Breast epithelium (tissue), 3 donors: Measurements from ENCODE around the gene FXYD4.

Source experiments
- CTCF ChIP-seq, 3 donors: fragments of 450-650 bp; IDR thresholded peaks; one replicate each; pipeline ENCODE4 v1.5.1; 2016 to 2017; ENCODE audit warnings: antibody characterized with exemption in 3 of 3, mild to moderate bottlenecking in 3 of 3, moderate library complexity in 3 of 3
- POLR2AphosphoS5 ChIP-seq, 3 donors: sonication (generic); formaldehyde crosslinking; IDR thresholded peaks; one replicate each; pipeline ENCODE4 v1.6.1; 2017; ENCODE audit warnings: antibody characterized with exemption in 3 of 3

- no peak for TF ChIP-seq CTCF (IDR thresholded peaks at IDR 0.05)
- no peak for TF ChIP-seq POLR2AphosphoS5 (IDR thresholded peaks at IDR 0.05)
Measured at GRCh38 chr10:43401627-43402026, 30.2 kb downstream of the FXYD4 start.
